Measurements from ENCODE around the gene NPPB. TPM values are rescaled to one million over a fixed set of nuclear protein-coding genes. Genes with fewer than 3 reads are reported as not detected.

The NPPB gene
- total RNA-seq, 1 experiment from 2014 or later = not detected

- Mint-ChIP-seq H3K36me3 (ENCODE audit: insufficient read depth, unreplicated experiment) (peaks cover 54% of the 10 kb centered on the region), H3K4me3 (ENCODE audit: low read depth, unreplicated experiment) (no peak overlapping the region), H3K4me1 (ENCODE audit: low read depth, unreplicated experiment) (no peaks in the 10 kb centered on the region), H3K9me3 (ENCODE audit: low read depth, unreplicated experiment) (no peaks in the 10 kb centered on the region), H3K27ac (ENCODE audit: unreplicated experiment) (no peak overlapping the region), H3K27me3 (ENCODE audit: unreplicated experiment) (no peaks in the 10 kb centered on the region)
- no TSS peak for BruUV-seq (replicated peaks)
- TF ChIP-seq CTCF (IDR thresholded peaks at IDR 0.05; ENCODE audit: unreplicated experiment) = no peak
- no peak for DNase-seq
- CTCF ChIA-PET = interaction anchor here (1.2 kb wide), 1 partner anchor 15 kb away, joined by 3 read pairs; no protein-coding TSS in a partner anchor
- intact Hi-C loops (cut with micrococcal nuclease; ENCODE audit: unreplicated experiment) = no loop called here
Measured at GRCh38 chr1:11825131-11825530, 33.6 kb downstream of the NPPB start.

- intact Hi-C loops (cut with micrococcal nuclease; ENCODE audit: unreplicated experiment) = no loop called here
- no TSS peak for BruUV-seq (replicated peaks)
- no peak for DNase-seq
- Mint-ChIP-seq H3K4me1 (ENCODE audit: low read depth, unreplicated experiment) (no peaks in the 10 kb centered on the region), H3K27ac (ENCODE audit: unreplicated experiment) (no peak overlapping the region), H3K9me3 (ENCODE audit: low read depth, unreplicated experiment) (no peaks in the 10 kb centered on the region), H3K4me3 (ENCODE audit: low read depth, unreplicated experiment) (no peak overlapping the region), H3K36me3 (ENCODE audit: insufficient read depth, unreplicated experiment) (peaks cover 68% of the 10 kb centered on the region), H3K27me3 (ENCODE audit: unreplicated experiment) (no peaks in the 10 kb centered on the region)
- no peak for TF ChIP-seq CTCF (IDR thresholded peaks at IDR 0.05; ENCODE audit: unreplicated experiment)
- CTCF ChIA-PET = no interaction called here
Measured at GRCh38 chr1:11823366-11824137, 35.2 kb downstream of the NPPB start.

DNA sequence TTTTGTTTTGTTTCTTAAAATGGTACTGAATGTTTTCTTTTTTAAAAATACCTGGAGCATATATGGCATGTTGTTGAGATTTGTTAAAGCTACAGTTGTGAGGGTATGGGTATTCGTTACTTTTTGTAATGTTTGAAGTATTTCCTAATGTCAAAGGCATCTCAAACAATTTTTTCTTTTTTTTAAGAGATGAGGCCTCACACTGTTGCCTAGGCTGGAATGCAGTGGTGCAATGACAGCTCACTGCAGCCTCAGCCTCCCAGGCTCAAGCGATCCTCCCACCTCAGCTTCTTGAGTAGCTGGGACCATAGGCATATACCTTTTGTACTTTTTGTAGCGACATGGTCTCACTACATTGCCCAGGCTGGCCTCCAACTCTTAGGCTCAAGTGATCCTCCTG lies 36.7 kb downstream of the NPPB start:
- H3K27me3 Mint-ChIP-seq (ENCODE audit: unreplicated experiment) = no peaks in the 10 kb centered on the region
- no peaks in the 10 kb centered on the region for H3K4me1 Mint-ChIP-seq (ENCODE audit: low read depth, unreplicated experiment)
- BruUV-seq (replicated peaks) = no TSS peak
- no peak for TF ChIP-seq CTCF (IDR thresholded peaks at IDR 0.05; ENCODE audit: unreplicated experiment)
- no peak overlapping the region for H3K27ac Mint-ChIP-seq (ENCODE audit: unreplicated experiment)
- DNase-seq = no peak
- H3K4me3 Mint-ChIP-seq (ENCODE audit: low read depth, unreplicated experiment) = no peak overlapping the region
- peaks cover 55% of the 10 kb centered on the region for H3K36me3 Mint-ChIP-seq (ENCODE audit: insufficient read depth, unreplicated experiment)
- no peaks in the 10 kb centered on the region for H3K9me3 Mint-ChIP-seq (ENCODE audit: low read depth, unreplicated experiment)
- CTCF ChIA-PET = no interaction called here
- intact Hi-C loops (cut with micrococcal nuclease; ENCODE audit: unreplicated experiment) = no loop called here

GRCh38 chr1:11817192-11817591 lies 41.6 kb downstream of the NPPB start:
- BruUV-seq (replicated peaks) = no TSS peak
- TF ChIP-seq CTCF (IDR thresholded peaks at IDR 0.05; ENCODE audit: unreplicated experiment) = no peak
- no peak for DNase-seq
- Mint-ChIP-seq H3K4me3 (ENCODE audit: low read depth, unreplicated experiment) (no peak overlapping the region), H3K36me3 (ENCODE audit: insufficient read depth, unreplicated experiment) (peaks cover 43% of the 10 kb centered on the region), H3K27me3 (ENCODE audit: unreplicated experiment) (no peaks in the 10 kb centered on the region), H3K9me3 (ENCODE audit: low read depth, unreplicated experiment) (no peaks in the 10 kb centered on the region), H3K4me1 (ENCODE audit: low read depth, unreplicated experiment) (no peaks in the 10 kb centered on the region), H3K27ac (ENCODE audit: unreplicated experiment) (no peak overlapping the region)
- CTCF ChIA-PET = interaction anchor here (0.7 kb wide), 1 partner anchor 161 kb away, joined by 4 read pairs; no protein-coding TSS in a partner anchor
- intact Hi-C loops (cut with micrococcal nuclease; ENCODE audit: unreplicated experiment) = no loop called here

Measured in Calu3 (cell line).